AG04449 (cell line): ENCODE results near the gene GRIA3.

Experiments used
- CTCF ChIA-PET: fragments of 350-600 bp; formaldehyde crosslinking; extraction: SDS; loops from one replicate; lab custom pipeline; 2021; ENCODE audit warnings: antibody characterized with exemption; lab: Yijun Ruan, JAX
- POLR2A ChIA-PET: fragments of 400-600, 350-600 bp; formaldehyde crosslinking; extraction: SDS; loops from one replicate; lab custom pipeline; 2020; ENCODE audit warnings: antibody characterized with exemption, inconsistent platforms; lab: Yijun Ruan, JAX
- DNase-seq: peaks from one replicate; pipeline ENCODE4 v3.0.0-alpha.2; 2010; ENCODE audit warnings: low read depth, low spot score
- H3K4me3 ChIP-seq: 2 replicates; pipeline ENCODE4 v1.5.1; 2011; ENCODE audit warnings: low read depth, mild to moderate bottlenecking, control low read depth, low read length
- TF ChIP-seq, protein P1 (sequence below): IDR thresholded peaks from one replicate; pipeline ENCODE4 v1.5.1; 2011; ENCODE audit warnings: mild to moderate bottlenecking, moderate library complexity, low read length, control low read depth, inconsistent platforms; ENCODE audit not compliant: insufficient read depth; ENCODE audit errors: missing control alignments

GRIA3 gene

DNA sequence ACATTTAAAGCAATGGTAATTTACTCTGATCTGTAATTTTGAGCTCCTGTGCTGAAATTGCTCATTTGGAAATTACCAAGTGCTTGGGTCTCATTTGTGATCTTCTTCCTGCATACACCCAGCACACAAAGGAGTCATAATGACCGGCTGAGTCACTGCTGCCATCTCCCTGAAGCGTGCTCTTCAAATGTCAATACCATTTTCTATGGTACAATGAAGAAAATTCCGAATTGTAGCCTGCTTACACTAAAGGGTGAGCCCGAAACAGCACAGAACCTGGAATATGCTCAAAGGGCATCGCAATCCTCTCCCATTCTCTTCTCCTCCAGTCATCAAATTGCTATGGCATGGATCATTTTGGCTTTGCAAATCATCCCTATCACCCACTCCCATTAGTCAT is 140.5 kb downstream of the GRIA3 start:
- ChIA-PET CTCF (no interaction called here), POLR2A (no interaction called here)
- no peak overlapping the region for H3K4me3 ChIP-seq
- DNase-seq: no peak
- TF ChIP-seq, protein P1, sequence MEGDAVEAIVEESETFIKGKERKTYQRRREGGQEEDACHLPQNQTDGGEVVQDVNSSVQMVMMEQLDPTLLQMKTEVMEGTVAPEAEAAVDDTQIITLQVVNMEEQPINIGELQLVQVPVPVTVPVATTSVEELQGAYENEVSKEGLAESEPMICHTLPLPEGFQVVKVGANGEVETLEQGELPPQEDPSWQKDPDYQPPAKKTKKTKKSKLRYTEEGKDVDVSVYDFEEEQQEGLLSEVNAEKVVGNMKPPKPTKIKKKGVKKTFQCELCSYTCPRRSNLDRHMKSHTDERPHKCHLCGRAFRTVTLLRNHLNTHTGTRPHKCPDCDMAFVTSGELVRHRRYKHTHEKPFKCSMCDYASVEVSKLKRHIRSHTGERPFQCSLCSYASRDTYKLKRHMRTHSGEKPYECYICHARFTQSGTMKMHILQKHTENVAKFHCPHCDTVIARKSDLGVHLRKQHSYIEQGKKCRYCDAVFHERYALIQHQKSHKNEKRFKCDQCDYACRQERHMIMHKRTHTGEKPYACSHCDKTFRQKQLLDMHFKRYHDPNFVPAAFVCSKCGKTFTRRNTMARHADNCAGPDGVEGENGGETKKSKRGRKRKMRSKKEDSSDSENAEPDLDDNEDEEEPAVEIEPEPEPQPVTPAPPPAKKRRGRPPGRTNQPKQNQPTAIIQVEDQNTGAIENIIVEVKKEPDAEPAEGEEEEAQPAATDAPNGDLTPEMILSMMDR: no peak

GRCh38 chrX:123330229-123330942 is 146.3 kb downstream of the GRIA3 start:
- CTCF ChIA-PET: no interaction called here
- H3K4me3 ChIP-seq: no peak overlapping the region
- no peak for DNase-seq
- POLR2A ChIA-PET: no interaction called here
- TF ChIP-seq, protein P1: no peak

DNA sequence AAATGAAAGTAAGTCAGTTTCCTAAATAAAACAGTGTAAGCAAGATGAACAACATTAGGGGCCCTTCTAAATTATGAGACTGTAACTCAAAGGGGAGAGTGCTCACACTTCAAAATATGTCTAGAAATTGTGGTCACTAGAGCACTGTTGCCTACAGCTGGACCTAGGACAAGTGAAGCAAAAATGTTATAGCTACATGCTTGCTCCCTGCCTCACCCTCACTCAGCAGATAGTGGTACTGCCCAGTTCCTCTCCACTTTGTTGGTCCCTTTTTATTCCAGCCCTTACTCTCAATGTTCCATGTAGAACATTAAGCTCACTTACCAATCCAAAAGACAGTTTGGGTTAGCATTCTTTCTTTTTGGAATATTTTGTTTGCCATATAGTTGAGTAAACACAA is 147.3 kb downstream of the GRIA3 start:
- ChIA-PET CTCF (no interaction called here), POLR2A (no interaction called here)
- no peak overlapping the region for H3K4me3 ChIP-seq
- TF ChIP-seq, protein P1: no peak
- DNase-seq: no peak

DNA sequence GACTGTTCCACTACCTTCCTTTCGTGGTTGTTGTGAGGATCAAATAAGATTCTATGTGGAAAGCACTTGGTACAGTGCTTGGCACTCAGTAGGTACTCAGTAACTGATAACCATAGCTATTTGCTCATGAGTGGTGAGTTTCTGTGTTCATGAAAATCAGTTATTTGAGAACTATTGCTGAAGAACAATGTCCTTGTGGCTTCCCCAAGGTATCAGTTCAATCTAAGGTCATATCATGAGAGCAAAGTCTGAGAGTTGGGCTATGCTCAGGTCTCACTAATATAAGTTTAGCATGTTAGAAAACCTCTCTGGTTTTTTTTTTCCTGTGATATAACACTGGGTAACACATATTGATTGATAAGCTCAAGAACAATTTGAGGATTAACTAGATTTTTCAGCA is 147.8 kb downstream of the GRIA3 start:
- TF ChIP-seq, protein P1: no peak

GRCh38 chrX:123336666-123337065 is 152.6 kb downstream of the GRIA3 start:
- CTCF ChIA-PET: no interaction called here
- POLR2A ChIA-PET: no interaction called here

More for the DNA sequence above, 147.8 kb downstream of the GRIA3 start:
- POLR2A ChIA-PET: no interaction called here
- H3K4me3 ChIP-seq: no peak overlapping the region
- CTCF ChIA-PET: no interaction called here
- DNase-seq: no peak

GRCh38 chrX:123337886-123338639 is 154.0 kb downstream of the GRIA3 start:
- no peak for DNase-seq
- ChIA-PET CTCF (no interaction called here), POLR2A (no interaction called here)
- TF ChIP-seq, protein P1: no peak
- H3K4me3 ChIP-seq: no peak overlapping the region

More at GRCh38 chrX:123336666-123337065, 152.6 kb downstream of the GRIA3 start:
- TF ChIP-seq, protein P1: no peak
- DNase-seq: no peak
- no peak overlapping the region for H3K4me3 ChIP-seq
